HepG2 (cell line): ENCODE results near the gene COA7.

Experiments
- CTCF ChIP-seq: sonication (generic); formaldehyde crosslinking; IDR thresholded peaks from 2 replicates; pipeline ENCODE4 v1.5.0; 2020; ENCODE audit warnings: mild to moderate bottlenecking, missing genetic modification reagents, moderate library complexity
- DNMT1 ChIP-seq: sonication (generic); formaldehyde crosslinking; IDR thresholded peaks from 2 replicates; pipeline ENCODE4 v1.5.1; 2020; ENCODE audit warnings: mild to moderate bottlenecking, missing genetic modification reagents
- HNRNPK ChIP-seq: fragments of 200-400 bp; formaldehyde crosslinking; IDR thresholded peaks from 2 replicates; pipeline ENCODE4 v1.6.1; 2018; ENCODE audit warnings: low read length, low read depth, moderate library complexity, mild to moderate bottlenecking; ENCODE audit not compliant: poor library complexity, severe bottlenecking
- HOXA9 ChIP-seq: sonication (generic); formaldehyde crosslinking; IDR thresholded peaks from 2 replicates; pipeline ENCODE4 v1.8.1; 2022; ENCODE audit warnings: missing genetic modification reagents, mild to moderate bottlenecking, moderate library complexity, borderline replicate concordance
- MAZ ChIP-seq, 2 experiments: sonication (generic) in 1 of 2; formaldehyde crosslinking in 1 of 2; IDR thresholded peaks; 2 replicates each; pipeline versions ENCODE4 v1.5.0 to v1.6.1; 2012 to 2020; ENCODE audit warnings: low read depth in 2 of 2, mild to moderate bottlenecking in 2 of 2, borderline replicate concordance in 1 of 2, improper control_type of control experiment in 1 of 2, low read length in 1 of 2, missing genetic modification reagents in 1 of 2, moderate library complexity in 1 of 2
- POLR2AphosphoS5 ChIP-seq: IDR thresholded peaks from 2 replicates; pipeline ENCODE4 v1.6.1; 2012; ENCODE audit warnings: low read depth, low read length
- REST ChIP-seq, 2 experiments: IDR thresholded peaks; 2 replicates each; pipeline ENCODE4 v1.6.1; 2011 to 2012; ENCODE audit warnings: low read length in 2 of 2, borderline replicate concordance in 1 of 2, low read depth in 1 of 2, mild to moderate bottlenecking in 1 of 2, moderate library complexity in 1 of 2
- SP1 ChIP-seq, 2 experiments: fragments of 450-650 bp in 1 of 2; sonication (generic) in 1 of 2; formaldehyde crosslinking in 1 of 2; IDR thresholded peaks; 2 replicates each; pipeline versions ENCODE4 v1.4.0 to v1.6.1; 2016 to 2020; ENCODE audit warnings: missing genetic modification reagents in 1 of 2
- TRIM22 ChIP-seq: fragments of 450-650 bp; IDR thresholded peaks from 2 replicates; pipeline ENCODE4 v1.6.1; 2017
- ZNF280D ChIP-seq: sonication (generic); formaldehyde crosslinking; IDR thresholded peaks from 2 replicates; pipeline ENCODE4 v1.5.1; 2020; ENCODE audit warnings: mild to moderate bottlenecking, missing genetic modification reagents

GRCh38 chr1:52636721-52637695 lies 61.1 kb downstream of the COA7 start:
- TF ChIP-seq SP1 (IDR thresholded peaks at IDR 0.05) = no peak
- no peak for TF ChIP-seq SP1 (CRISPR knock-in tag; IDR thresholded peaks at IDR 0.05)
- no peak for TF ChIP-seq TRIM22
- no peak for TF ChIP-seq CTCF (CRISPR knock-in tag)
- TF ChIP-seq DNMT1 = no peak
- no peak for TF ChIP-seq REST (IDR thresholded peaks at IDR 0.05; ENCODE audit: borderline replicate concordance in 1 of 2, low read depth in 1 of 2, low read length in 2 of 2)
- no peak for TF ChIP-seq MAZ (IDR thresholded peaks at IDR 0.05; ENCODE audit: borderline replicate concordance, low read depth, low read length)
- TF ChIP-seq MAZ (CRISPR knock-in tag; IDR thresholded peaks at IDR 0.05; ENCODE audit: low read depth) = no peak
- no peak for TF ChIP-seq ZNF280D (CRISPR knock-in tag)
- no peak for TF ChIP-seq HNRNPK
- TF ChIP-seq HOXA9 = no peak
- no peak for TF ChIP-seq POLR2AphosphoS5
